ENCODE measurements around the gene HAPLN3. TPM values are rescaled to one million over a fixed set of nuclear protein-coding genes. Genes with fewer than 3 reads are reported as not detected.

The HAPLN3 gene
- total RNA-seq, 1 donor: 18.8 TPM

- H3K79me2 ChIP-seq (ENCODE audit: insufficient read depth, low read length): no peaks in the 10 kb centered on the region
- H3K9me3 ChIP-seq (ENCODE audit: low read depth, low read length): no peaks in the 10 kb centered on the region
- no peaks in the 10 kb centered on the region for H3K4me1 ChIP-seq (ENCODE audit: insufficient read depth, low read length)
- no peak overlapping the region for H3K4me3 ChIP-seq (ENCODE audit: insufficient read depth, low read length)
- no peaks in the 10 kb centered on the region for H3K36me3 ChIP-seq (ENCODE audit: insufficient read depth, low read length)
- peaks cover 3% of the 10 kb centered on the region for H3K27me3 ChIP-seq (ENCODE audit: insufficient read depth, low read length)
- no peak overlapping the region for H2AFZ ChIP-seq (ENCODE audit: low read length)
- no peak overlapping the region for H3K27ac ChIP-seq (ENCODE audit: low read depth, low read length)
- TF ChIP-seq, protein P1, sequence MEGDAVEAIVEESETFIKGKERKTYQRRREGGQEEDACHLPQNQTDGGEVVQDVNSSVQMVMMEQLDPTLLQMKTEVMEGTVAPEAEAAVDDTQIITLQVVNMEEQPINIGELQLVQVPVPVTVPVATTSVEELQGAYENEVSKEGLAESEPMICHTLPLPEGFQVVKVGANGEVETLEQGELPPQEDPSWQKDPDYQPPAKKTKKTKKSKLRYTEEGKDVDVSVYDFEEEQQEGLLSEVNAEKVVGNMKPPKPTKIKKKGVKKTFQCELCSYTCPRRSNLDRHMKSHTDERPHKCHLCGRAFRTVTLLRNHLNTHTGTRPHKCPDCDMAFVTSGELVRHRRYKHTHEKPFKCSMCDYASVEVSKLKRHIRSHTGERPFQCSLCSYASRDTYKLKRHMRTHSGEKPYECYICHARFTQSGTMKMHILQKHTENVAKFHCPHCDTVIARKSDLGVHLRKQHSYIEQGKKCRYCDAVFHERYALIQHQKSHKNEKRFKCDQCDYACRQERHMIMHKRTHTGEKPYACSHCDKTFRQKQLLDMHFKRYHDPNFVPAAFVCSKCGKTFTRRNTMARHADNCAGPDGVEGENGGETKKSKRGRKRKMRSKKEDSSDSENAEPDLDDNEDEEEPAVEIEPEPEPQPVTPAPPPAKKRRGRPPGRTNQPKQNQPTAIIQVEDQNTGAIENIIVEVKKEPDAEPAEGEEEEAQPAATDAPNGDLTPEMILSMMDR (IDR thresholded peaks at IDR 0.05; ENCODE audit: extremely low read depth, low read depth, low read length): no peak
- H4K20me1 ChIP-seq (ENCODE audit: insufficient read depth, low read length): no peaks in the 10 kb centered on the region
- no peak for DNase-seq (ENCODE audit: insufficient read length, low spot score, missing footprints)
- no peak overlapping the region for H3K4me2 ChIP-seq (ENCODE audit: insufficient read depth, low read length)
These were observed 53.2 kb downstream of the HAPLN3 start for GRCh38 chr15:88842156-88842555.

- DNase-seq (ENCODE audit: insufficient read length, low spot score, missing footprints): no peak
- H3K27ac ChIP-seq (ENCODE audit: low read depth, low read length): no peak overlapping the region
These were observed 54.1 kb downstream of the HAPLN3 start for GRCh38 chr15:88841236-88841635.

DNA sequence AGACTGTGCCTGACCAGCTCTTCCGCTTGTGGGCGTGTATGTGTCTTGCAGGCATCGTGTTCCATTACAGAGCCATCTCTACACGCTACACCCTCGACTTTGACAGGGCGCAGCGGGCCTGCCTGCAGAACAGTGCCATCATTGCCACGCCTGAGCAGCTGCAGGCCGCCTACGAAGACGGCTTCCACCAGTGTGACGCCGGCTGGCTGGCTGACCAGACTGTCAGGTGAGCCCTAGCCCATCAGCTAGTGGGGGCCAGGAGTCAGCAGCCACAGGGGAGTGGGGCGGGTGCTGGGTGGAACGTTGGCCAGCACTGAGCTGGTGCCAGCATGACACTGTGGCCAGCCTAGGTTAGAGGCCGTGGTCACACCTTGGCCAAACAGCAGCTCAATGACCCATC, 55.4 kb downstream of the HAPLN3 start:
- Histone ChIP-seq H3K4me2 (ENCODE audit: insufficient read depth, low read length) (no peak overlapping the region), H4K20me1 (ENCODE audit: insufficient read depth, low read length) (no peaks in the 10 kb centered on the region), H3K27me3 (ENCODE audit: insufficient read depth, low read length) (peaks cover 3% of the 10 kb centered on the region), H2AFZ (ENCODE audit: low read length) (no peak overlapping the region), H3K36me3 (ENCODE audit: insufficient read depth, low read length) (no peaks in the 10 kb centered on the region), H3K9me3 (ENCODE audit: low read depth, low read length) (no peaks in the 10 kb centered on the region), H3K27ac (ENCODE audit: low read depth, low read length) (no peak overlapping the region), H3K79me2 (ENCODE audit: insufficient read depth, low read length) (no peaks in the 10 kb centered on the region), H3K4me1 (ENCODE audit: insufficient read depth, low read length) (peaks cover 8% of the 10 kb centered on the region), H3K4me3 (ENCODE audit: insufficient read depth, low read length) (no peak overlapping the region)
- TF ChIP-seq, protein P1 (IDR thresholded peaks at IDR 0.05; ENCODE audit: extremely low read depth, low read depth, low read length): no peak
- no peak for DNase-seq (ENCODE audit: insufficient read length, low spot score, missing footprints)

More at GRCh38 chr15:88841236-88841635, 54.1 kb downstream of the HAPLN3 start:
- Histone ChIP-seq H3K27me3 (ENCODE audit: insufficient read depth, low read length) (peaks cover 3% of the 10 kb centered on the region), H3K36me3 (ENCODE audit: insufficient read depth, low read length) (no peaks in the 10 kb centered on the region), H3K9me3 (ENCODE audit: low read depth, low read length) (no peaks in the 10 kb centered on the region), H3K4me1 (ENCODE audit: insufficient read depth, low read length) (no peaks in the 10 kb centered on the region), H3K4me3 (ENCODE audit: insufficient read depth, low read length) (no peak overlapping the region), H3K4me2 (ENCODE audit: insufficient read depth, low read length) (no peak overlapping the region), H4K20me1 (ENCODE audit: insufficient read depth, low read length) (no peaks in the 10 kb centered on the region), H2AFZ (ENCODE audit: low read length) (no peak overlapping the region), H3K79me2 (ENCODE audit: insufficient read depth, low read length) (no peaks in the 10 kb centered on the region)
- TF ChIP-seq, protein P1 (IDR thresholded peaks at IDR 0.05; ENCODE audit: extremely low read depth, low read depth, low read length): no peak

DNA sequence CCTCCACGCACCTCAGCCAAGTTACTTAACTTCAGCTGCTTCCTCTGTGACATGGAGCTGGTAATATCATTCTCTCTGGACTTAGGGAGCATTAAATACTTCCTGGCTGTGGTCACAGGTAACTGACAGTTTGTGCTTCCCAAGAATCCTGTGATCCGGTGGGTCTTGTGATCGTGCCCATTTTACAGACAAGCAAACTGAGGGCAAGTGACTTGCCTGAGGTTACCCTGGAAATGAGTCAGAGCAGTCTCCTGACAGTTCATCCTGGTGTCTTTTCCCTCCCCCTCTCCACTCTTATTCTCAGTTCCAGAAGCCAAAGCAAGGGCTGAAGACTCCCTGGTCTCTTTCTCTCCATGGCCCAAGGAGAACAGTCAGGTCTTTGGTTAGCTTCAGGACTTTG, 56.2 kb downstream of the HAPLN3 start:
- no peak for DNase-seq (ENCODE audit: insufficient read length, low spot score, missing footprints)
- H3K4me3 ChIP-seq (ENCODE audit: insufficient read depth, low read length): no peak overlapping the region
- H3K36me3 ChIP-seq (ENCODE audit: insufficient read depth, low read length): no peaks in the 10 kb centered on the region
- no peaks in the 10 kb centered on the region for H3K9me3 ChIP-seq (ENCODE audit: low read depth, low read length)
- no peaks in the 10 kb centered on the region for H3K79me2 ChIP-seq (ENCODE audit: insufficient read depth, low read length)
- TF ChIP-seq, protein P1 (IDR thresholded peaks at IDR 0.05; ENCODE audit: extremely low read depth, low read depth, low read length): no peak
- no peak overlapping the region for H2AFZ ChIP-seq (ENCODE audit: low read length)
- H3K4me2 ChIP-seq (ENCODE audit: insufficient read depth, low read length): no peak overlapping the region
- peaks cover 3% of the 10 kb centered on the region for H3K27me3 ChIP-seq (ENCODE audit: insufficient read depth, low read length)
- no peaks in the 10 kb centered on the region for H4K20me1 ChIP-seq (ENCODE audit: insufficient read depth, low read length)
- H3K27ac ChIP-seq (ENCODE audit: low read depth, low read length): no peak overlapping the region
- peaks cover 8% of the 10 kb centered on the region for H3K4me1 ChIP-seq (ENCODE audit: insufficient read depth, low read length)

Data from osteoblast (primary cell).